HFFc6 (cell line): ENCODE data around the gene IL1RN. TPM values are rescaled to one million over a fixed set of nuclear protein-coding genes. Genes with fewer than 3 reads are reported as not detected.

Experiments
- DNase-seq: peaks from one replicate; pipeline ENCODE4 v3.0.0-alpha.2; 2018
- H3K27ac Mint-ChIP-seq: 2 replicates; pipeline ENCODE4 v1.8.0; 2020; ENCODE audit warnings: mild to moderate bottlenecking, mixed read lengths
- H3K27me3 Mint-ChIP-seq: 2 replicates; pipeline ENCODE4 v1.8.0; 2021; ENCODE audit warnings: mild to moderate bottlenecking, moderate library complexity, mixed read lengths; ENCODE audit not compliant: insufficient read depth
- H3K36me3 Mint-ChIP-seq: 2 replicates; pipeline ENCODE4 v1.8.0; 2021; ENCODE audit warnings: low read depth, mixed read lengths
- H3K4me1 Mint-ChIP-seq: 2 replicates; pipeline ENCODE4 v1.8.0; 2020; ENCODE audit warnings: low read depth, mixed read lengths
- H3K4me3 Mint-ChIP-seq: 2 replicates; pipeline ENCODE4 v1.8.0; 2020; ENCODE audit warnings: mild to moderate bottlenecking, moderate library complexity, mixed read lengths
- H3K9me3 Mint-ChIP-seq: 2 replicates; pipeline ENCODE4 v1.8.0; 2020; ENCODE audit warnings: mild to moderate bottlenecking, mixed read lengths
- CTCF ChIP-seq: fragments of 200-600 bp; sonication (generic); IDR thresholded peaks from 2 replicates; pipeline ENCODE4 v1.5.0; 2021; ENCODE audit warnings: antibody characterized with exemption, mild to moderate bottlenecking
- total RNA-seq, 6 experiments: library from RNA; stranded (reverse); fragmentation: NEBNext Ultra II Directional; extraction: Animal tissue kit (Norgen Biotek cat#: 25700); gene quantifications; 2 replicates in 1 of 6; 3 replicates in 5 of 6; pipeline ENCODE4 v1.2.3, GENCODE V29; 2021

Gene IL1RN
- total RNA-seq, 6 experiments from 2014 or later = not detected

- Mint-ChIP-seq H3K27me3 (peaks cover 10% of the 10 kb centered on the region; the same call in 1 of the 2 replicates), H3K27ac (no peak overlapping the region), H3K9me3 (no peaks in the 10 kb centered on the region), H3K4me1 (no peaks in the 10 kb centered on the region), H3K36me3 (no peaks in the 10 kb centered on the region), H3K4me3 (no peak overlapping the region)
- no peak for DNase-seq
- no peak for TF ChIP-seq CTCF
Observed at GRCh38 chr2:113175042-113175628, 47.7 kb downstream of the IL1RN start.

- DNase-seq = no peak
- no peak overlapping the region for H3K27ac Mint-ChIP-seq
- H3K9me3 Mint-ChIP-seq = no peaks in the 10 kb centered on the region
- H3K4me1 Mint-ChIP-seq = no peaks in the 10 kb centered on the region
- no peaks in the 10 kb centered on the region for H3K36me3 Mint-ChIP-seq
- H3K27me3 Mint-ChIP-seq = peaks cover 13% of the 10 kb centered on the region; the same call in 1 of the 2 replicates
- H3K4me3 Mint-ChIP-seq = no peak overlapping the region
- TF ChIP-seq CTCF = no peak
Observed at GRCh38 chr2:113175736-113176695, 48.6 kb downstream of the IL1RN start.

GRCh38 chr2:113176696-113177355 is 49.4 kb downstream of the IL1RN start:
- no peak overlapping the region for H3K27ac Mint-ChIP-seq
- no peak; the same call in 1 of the 2 replicates for TF ChIP-seq CTCF
- no peak overlapping the region for H3K4me3 Mint-ChIP-seq
- H3K27me3 Mint-ChIP-seq = peaks cover 12% of the 10 kb centered on the region; the same call in 1 of the 2 replicates
- DNase-seq = no peak
- no peaks in the 10 kb centered on the region for H3K9me3 Mint-ChIP-seq
- no peaks in the 10 kb centered on the region for H3K4me1 Mint-ChIP-seq
- H3K36me3 Mint-ChIP-seq = no peaks in the 10 kb centered on the region

GRCh38 chr2:113178069-113178746 is 50.8 kb downstream of the IL1RN start:
- H3K27me3 Mint-ChIP-seq = peaks cover 12% of the 10 kb centered on the region; the same call in 1 of the 2 replicates
- DNase-seq = no peak
- H3K27ac Mint-ChIP-seq = no peak overlapping the region
- H3K36me3 Mint-ChIP-seq = no peaks in the 10 kb centered on the region
- no peaks in the 10 kb centered on the region for H3K4me1 Mint-ChIP-seq
- H3K9me3 Mint-ChIP-seq = no peaks in the 10 kb centered on the region
- no peak for TF ChIP-seq CTCF
- no peak overlapping the region for H3K4me3 Mint-ChIP-seq

- no peaks in the 10 kb centered on the region for H3K9me3 Mint-ChIP-seq
Observed at GRCh38 chr2:113178891-113179290, 51.5 kb downstream of the IL1RN start.

More at GRCh38 chr2:113178891-113179290, 51.5 kb downstream of the IL1RN start:
- H3K36me3 Mint-ChIP-seq = no peaks in the 10 kb centered on the region
- H3K27me3 Mint-ChIP-seq = peaks cover 12% of the 10 kb centered on the region; the same call in 1 of the 2 replicates
- DNase-seq = no peak
- TF ChIP-seq CTCF = no peak
- H3K27ac Mint-ChIP-seq = no peak overlapping the region
- H3K4me1 Mint-ChIP-seq = no peaks in the 10 kb centered on the region
- H3K4me3 Mint-ChIP-seq = no peak overlapping the region
